Fibroblast of skin of right biceps (primary cell): ENCODE results near the gene DDAH1.
A peak's percentile ranks its signal among the peaks of the same experiment; 100 is the strongest.

Experiments used
- DNase-seq: peaks from one replicate; pipeline ENCODE4 v3.0.0-alpha.2; 2013

Gene DDAH1

GRCh38 chr1:85323770-85324169, 141.2 kb downstream of the DDAH1 start:
- DNase-seq: no peak

GRCh38 chr1:85322655-85323054, 142.3 kb downstream of the DDAH1 start:
- peak; percentile 47 for DNase-seq

GRCh38 chr1:85321237-85321964, 143.6 kb downstream of the DDAH1 start:
- peak; percentile 82 for DNase-seq

- DNase-seq: peak; percentile 87
Measured at GRCh38 chr1:85320371-85321131, 144.4 kb downstream of the DDAH1 start.

GRCh38 chr1:85319931-85320330, 145.0 kb downstream of the DDAH1 start:
- DNase-seq: no peak

- peak; percentile 71 for DNase-seq
Measured at GRCh38 chr1:85319491-85319890, 145.5 kb downstream of the DDAH1 start.

- DNase-seq: no peak
Measured at GRCh38 chr1:85318217-85318616, 146.7 kb downstream of the DDAH1 start.

GRCh38 chr1:85317560-85317959, 147.4 kb downstream of the DDAH1 start:
- DNase-seq: peak; percentile 29

- peak; percentile 32 for DNase-seq
Measured at GRCh38 chr1:85316321-85316720, 148.6 kb downstream of the DDAH1 start.

GRCh38 chr1:85315789-85316188, 149.2 kb downstream of the DDAH1 start:
- DNase-seq: peak; percentile 52

- peak; percentile 79 for DNase-seq
Measured at GRCh38 chr1:85314726-85315125, 150.2 kb downstream of the DDAH1 start.

- peak; percentile 97 for DNase-seq
Measured at GRCh38 chr1:85313888-85314696, 150.9 kb downstream of the DDAH1 start.

GRCh38 chr1:85311818-85312217, 153.1 kb downstream of the DDAH1 start:
- peak; percentile 29 for DNase-seq

GRCh38 chr1:85308833-85309350, 156.1 kb downstream of the DDAH1 start:
- DNase-seq: no peak

GRCh38 chr1:85307987-85308832, 156.7 kb downstream of the DDAH1 start:
- peak; percentile 88 for DNase-seq

- DNase-seq: no peak
Measured at GRCh38 chr1:85306236-85306635, 158.7 kb downstream of the DDAH1 start.

GRCh38 chr1:85303440-85304162, 161.4 kb downstream of the DDAH1 start:
- DNase-seq: no peak

- no peak for DNase-seq
Measured at GRCh38 chr1:85300140-85300539, 164.8 kb downstream of the DDAH1 start.

GRCh38 chr1:85297855-85298629, 166.9 kb downstream of the DDAH1 start:
- DNase-seq: peak; percentile 99

GRCh38 chr1:85297538-85297854, 167.5 kb downstream of the DDAH1 start:
- no peak for DNase-seq

- DNase-seq: peak; percentile 27
Measured at GRCh38 chr1:85296980-85297379, 168.0 kb downstream of the DDAH1 start.
